Dermis microvascular lymphatic vessel endothelial cell (primary cell): ENCODE data around the gene ASCC2. TPM values are rescaled to one million over a fixed set of nuclear protein-coding genes. Genes with fewer than 3 reads are reported as not detected.

Experiments
- total RNA-seq: library from RNA; depleted of rRNA; stranded (reverse); fragments of >200 nt; gene quantifications from 2 replicates; pipeline ENCODE4 v1.2.1, GENCODE V29; 2014

The ASCC2 gene
- total RNA-seq, 1 donor from 2014 or later: 19.1 TPM

Other genes with a start within 250 kb of the ASCC2 start
- gene NF2, start 234.6 kb downstream of the ASCC2 start, total RNA-seq: 43.8 and 51.0 TPM in 2 replicates
- gene CABP7, start 118.3 kb downstream of the ASCC2 start, total RNA-seq: not detected in 2 replicates
- 13.7 and 17.1 TPM in 2 replicates for gene ZMAT5, start 71.3 kb downstream of the ASCC2 start, total RNA-seq
- 66.5 and 69.7 TPM in 2 replicates for gene UQCR10, start 70.9 kb downstream of the ASCC2 start, total RNA-seq
- gene MTMR3, start 44.9 kb upstream of the ASCC2 start, total RNA-seq: 22.0 and 32.9 TPM in 2 replicates
- gene HORMAD2, start 242.2 kb upstream of the ASCC2 start, total RNA-seq: not detected in 2 replicates